GM23248 (cell line): ENCODE data around the gene DLGAP3. TPM values are rescaled to one million over a fixed set of nuclear protein-coding genes. Genes with fewer than 3 reads are reported as not detected.

Experiments used
- DNase-seq: peaks from one replicate; pipeline ENCODE4 v3.0.0-alpha.2; 2015
- H2AFZ ChIP-seq: fragments of 200-600 bp; sonication (generic); 2 replicates; pipeline ENCODE4 v1.6.1; 2016; ENCODE audit warnings: antibody characterized with exemption
- H3F3A ChIP-seq: fragments of 200-600 bp; sonication (generic); 2 replicates; pipeline ENCODE4 v1.6.1; 2016; ENCODE audit warnings: mild to moderate bottlenecking, antibody characterized with exemption, mixed run types; ENCODE audit not compliant: insufficient read depth
- H3K27ac ChIP-seq: fragments of 200-600 bp; sonication (generic); 2 replicates; pipeline ENCODE4 v1.5.1; 2016; ENCODE audit warnings: mild to moderate bottlenecking
- H3K27me3 ChIP-seq: fragments of 200-600 bp; sonication (generic); replicated peaks from 2 replicates; pipeline ENCODE4 v1.6.1; 2016; ENCODE audit warnings: mild to moderate bottlenecking; ENCODE audit not compliant: insufficient read depth
- H3K36me3 ChIP-seq: fragments of 200-600 bp; sonication (generic); 2 replicates; pipeline ENCODE4 v1.6.1; 2016; ENCODE audit warnings: low read depth, mild to moderate bottlenecking
- H3K4me1 ChIP-seq: fragments of 200-600 bp; sonication (generic); 2 replicates; pipeline ENCODE4 v1.6.1; 2016; ENCODE audit warnings: mild to moderate bottlenecking; ENCODE audit not compliant: insufficient read depth
- H3K4me2 ChIP-seq: fragments of 200-600 bp; sonication (generic); one replicate; pipeline ENCODE4 v1.6.1; 2016; ENCODE audit warnings: mild to moderate bottlenecking; ENCODE audit not compliant: unreplicated experiment
- H3K4me3 ChIP-seq: fragments of 200-600 bp; sonication (generic); 2 replicates; pipeline ENCODE4 v1.5.1; 2016; ENCODE audit warnings: mild to moderate bottlenecking
- H3K79me2 ChIP-seq: fragments of 200-600 bp; sonication (generic); 2 replicates; pipeline ENCODE4 v1.6.1; 2016; ENCODE audit warnings: mild to moderate bottlenecking; ENCODE audit not compliant: insufficient read depth
- H3K9ac ChIP-seq: fragments of 200-600 bp; sonication (generic); 2 replicates; pipeline ENCODE4 v1.6.1; 2016; ENCODE audit warnings: mild to moderate bottlenecking
- H3K9me2 ChIP-seq: fragments of 200-600 bp; sonication (generic); 2 replicates; pipeline ENCODE4 v1.6.1; 2016; ENCODE audit warnings: mixed run types, mild to moderate bottlenecking, moderate library complexity; ENCODE audit not compliant: insufficient read depth
- H3K9me3 ChIP-seq: fragments of 200-600 bp; sonication (generic); one replicate; pipeline ENCODE4 v1.6.1; 2017; ENCODE audit warnings: low read depth
- H4K20me1 ChIP-seq: fragments of 200-600 bp; sonication (generic); 2 replicates; pipeline ENCODE4 v1.6.0; 2016; ENCODE audit not compliant: insufficient read depth
- EZH2 ChIP-seq: fragments of 200-600 bp; sonication (generic); IDR thresholded peaks from 2 replicates; pipeline ENCODE4 v1.6.1; 2018; ENCODE audit warnings: antibody characterized with exemption, mild to moderate bottlenecking; ENCODE audit not compliant: insufficient read depth, poor library complexity, severe bottlenecking
- EZH2phosphoT487 ChIP-seq: fragments of 200-600 bp; sonication (generic); IDR thresholded peaks from 2 replicates; pipeline ENCODE4 v1.6.1; 2018; ENCODE audit warnings: antibody characterized with exemption, moderate library complexity, mild to moderate bottlenecking, low read depth; ENCODE audit not compliant: insufficient read depth
- WGBS, 2 experiments: methylation state at CpG; one replicate each; pipeline ENCODE4 v1.1.6; 2015 to 2017; ENCODE audit warnings: low lambda C conversion rate in 2 of 2, low coverage in 1 of 2; ENCODE audit errors: missing lambda C conversion rate in 2 of 2; 5-methylcytosine and 5-hydroxymethylcytosine counted together
- in situ Hi-C: fragments of 300-500 bp; cut with MboI; formaldehyde crosslinking; loops from 2 replicates; pipeline ENCODE4 v1.15.0; 2020
- polyA plus RNA-seq: library from polyadenylated mRNA; unstranded; fragments of >200 nt; fragmentation: Nextera tagmentation; extraction: Ambion mirVana; gene quantifications from 2 replicates; pipeline ENCODE4 v1.2.1, GENCODE V29; 2016
- total RNA-seq: library from RNA; depleted of rRNA; stranded (reverse); fragments of >200 nt; shearing (Covaris generic); gene quantifications from 2 replicates; pipeline ENCODE4 v1.2.3, GENCODE V29; 2014; rRNA removed

Gene DLGAP3
- 0.11 TPM in 1 of 2 replicates, not detected in the other for total RNA-seq
- polyA plus RNA-seq, result not detected in 2 replicates

GRCh38 chr1:34929497-34929852, at the start of gene DLGAP3:
Gene DLGAP3 (minus strand): TSS chr1:34929650. CDS start chr1:34905383, 24,267 bp downstream.
- H4K20me1 ChIP-seq, result no peaks in the 10 kb centered on the region
- WGBS, 2 experiments, result 0 to 1% methylated on average over 3 to 31 of the region's 50 CpGs
- no peaks in the 10 kb centered on the region for H3F3A ChIP-seq
- TF ChIP-seq EZH2, result no peak
- 0 out of 2 replicates have a peak, but pooled peaks have one; percentile 29 for TF ChIP-seq EZH2phosphoT487
- H3K9me3 ChIP-seq, result no peaks in the 10 kb centered on the region
- no peak within 1 kb of the TSS for H3K4me3 ChIP-seq
- H3K27me3 ChIP-seq, result peaks cover 42% of the 10 kb centered on the region
- in situ Hi-C loops, result no loop called here
- H3K27ac ChIP-seq, result no peak within 1 kb of the TSS
- no peak within 1 kb of the TSS for H2AFZ ChIP-seq
- no peak within 1 kb of the TSS for H3K9ac ChIP-seq
- H3K36me3 ChIP-seq, result no peaks in the 10 kb centered on the region
- no peak within 1 kb of the TSS for H3K4me2 ChIP-seq
- no peaks in the 10 kb centered on the region for H3K79me2 ChIP-seq
- H3K9me2 ChIP-seq, result no peaks in the 10 kb centered on the region
- DNase-seq, result no peak
- H3K4me1 ChIP-seq, result no peaks in the 10 kb centered on the region

DNA sequence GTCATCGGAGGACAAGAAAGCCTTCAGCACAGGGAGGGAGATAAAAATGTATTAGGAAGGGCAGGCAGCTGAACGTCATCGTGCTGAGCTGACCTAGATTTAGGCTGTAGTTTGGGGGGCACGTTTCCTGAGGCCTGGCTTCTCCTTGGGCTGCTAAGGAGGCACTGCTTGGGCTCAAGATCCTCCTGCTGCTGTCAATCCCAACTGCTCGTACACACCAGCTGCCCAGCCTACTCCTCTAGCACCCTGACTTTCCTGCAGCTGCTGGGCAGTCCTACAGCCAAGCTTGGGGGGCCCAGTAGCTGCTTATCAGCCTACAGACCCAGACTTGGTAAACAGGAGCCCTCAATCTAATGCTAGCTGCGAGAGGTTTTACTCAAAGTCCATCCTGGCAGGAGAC, 49.5 kb upstream of the DLGAP3 start:
- in situ Hi-C loops, result no loop called here
- 71 to 79% methylated on average over 6 of the region's 6 CpGs for WGBS, 2 experiments
- Histone ChIP-seq H3K36me3 (no peaks in the 10 kb centered on the region), H3K9ac (no peak overlapping the region), H3F3A (no peaks in the 10 kb centered on the region), H3K27me3 (no peaks in the 10 kb centered on the region), H3K9me2 (no peaks in the 10 kb centered on the region), H4K20me1 (no peaks in the 10 kb centered on the region), H3K4me3 (no peak overlapping the region), H3K79me2 (peaks cover 24% of the 10 kb centered on the region), H3K9me3 (no peaks in the 10 kb centered on the region), H2AFZ (no peak overlapping the region), H3K27ac (no peak overlapping the region), H3K4me2 (no peak overlapping the region), H3K4me1 (peaks cover 5% of the 10 kb centered on the region)
- no peak for DNase-seq
- TF ChIP-seq EZH2phosphoT487 (no peak), EZH2 (no peak)

GRCh38 chr1:34977858-34978257, 48.4 kb upstream of the DLGAP3 start:
- Histone ChIP-seq H3K79me2 (peaks cover 14% of the 10 kb centered on the region), H3F3A (no peaks in the 10 kb centered on the region), H3K9me3 (no peaks in the 10 kb centered on the region), H4K20me1 (no peaks in the 10 kb centered on the region), H3K27ac (no peak overlapping the region), H3K4me2 (no peak overlapping the region), H3K9me2 (no peaks in the 10 kb centered on the region), H3K4me3 (no peak overlapping the region), H3K4me1 (no peaks in the 10 kb centered on the region), H3K9ac (no peak overlapping the region), H3K27me3 (no peaks in the 10 kb centered on the region), H3K36me3 (no peaks in the 10 kb centered on the region), H2AFZ (no peak overlapping the region)
- no peak for TF ChIP-seq EZH2phosphoT487
- no peak for TF ChIP-seq EZH2
- 100% methylated on average over 2 of the region's 2 CpGs for WGBS, 2 experiments
- in situ Hi-C loops, result no loop called here
- no peak for DNase-seq

DNA sequence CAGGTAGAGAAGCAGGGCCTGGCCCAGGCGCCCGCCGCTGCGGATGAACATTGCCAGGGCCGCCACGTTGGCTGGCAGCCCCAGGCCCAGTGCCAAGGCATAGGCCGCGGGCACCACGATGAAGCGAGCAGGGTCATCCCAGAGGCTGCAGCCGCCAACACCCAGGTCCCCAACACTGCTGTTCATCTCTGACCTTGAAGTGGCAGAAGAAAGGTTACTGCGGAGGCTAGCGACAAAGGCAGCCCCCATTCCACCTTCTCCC, 47.7 kb upstream of the DLGAP3 start:
- H3K36me3 ChIP-seq, result no peaks in the 10 kb centered on the region
- no peaks in the 10 kb centered on the region for H3K27me3 ChIP-seq
- H3F3A ChIP-seq, result no peaks in the 10 kb centered on the region
- H4K20me1 ChIP-seq, result no peaks in the 10 kb centered on the region
- H3K27ac ChIP-seq, result no peak overlapping the region
- H3K9ac ChIP-seq, result no peak overlapping the region
- no peak overlapping the region for H2AFZ ChIP-seq
- no peaks in the 10 kb centered on the region for H3K9me2 ChIP-seq
- 97 to 98% methylated on average over 13 of the region's 13 CpGs for WGBS, 2 experiments
- no peak overlapping the region for H3K4me2 ChIP-seq
- TF ChIP-seq EZH2phosphoT487, result no peak
- TF ChIP-seq EZH2, result no peak
- H3K4me1 ChIP-seq, result no peaks in the 10 kb centered on the region
- in situ Hi-C loops, result no loop called here
- no peak for DNase-seq
- no peaks in the 10 kb centered on the region for H3K9me3 ChIP-seq
- no peak overlapping the region for H3K4me3 ChIP-seq
- H3K79me2 ChIP-seq, result peaks cover 7% of the 10 kb centered on the region; the same call in 1 of the 2 replicates
